Loucy (cell line): ENCODE measurements around the gene MRAP.
A peak's percentile ranks its signal among the peaks of the same experiment; 100 is the strongest.
"Not testable (repeated sequence)": the region's sequence is repeated elsewhere in the genome, so short reads cannot be mapped to it uniquely, and the experiment has no call there.

ENCODE experiments used
- H2AFZ ChIP-seq: fragments of 200-600 bp; sonication (generic); 2 replicates; pipeline ENCODE4 v1.6.0; 2016; ENCODE audit warnings: antibody characterized with exemption, mild to moderate bottlenecking, low read length, moderate library complexity
- H3F3A ChIP-seq: fragments of 200-600 bp; 2 replicates; pipeline ENCODE4 v1.6.0; 2016; ENCODE audit warnings: antibody characterized with exemption, low read depth, mild to moderate bottlenecking
- H3K27me3 ChIP-seq: fragments of 200-600 bp; sonication (generic); 2 replicates; pipeline ENCODE4 v1.6.1; 2014; ENCODE audit warnings: low read length, mild to moderate bottlenecking; ENCODE audit not compliant: insufficient read depth, poor library complexity, severe bottlenecking
- H3K36me3 ChIP-seq: fragments of 200-600 bp; sonication (generic); 2 replicates; pipeline ENCODE4 v1.6.1; 2016; ENCODE audit warnings: low read length; ENCODE audit not compliant: insufficient read depth
- H3K4me1 ChIP-seq: fragments of 200-600 bp; sonication (generic); 2 replicates; pipeline ENCODE4 v1.5.1; 2014; ENCODE audit warnings: low read length, mild to moderate bottlenecking; ENCODE audit not compliant: insufficient read depth, poor library complexity, severe bottlenecking
- H3K4me2 ChIP-seq: fragments of 200-600 bp; sonication (generic); 2 replicates; pipeline ENCODE4 v1.6.0; 2014; ENCODE audit warnings: antibody characterized with exemption, low read length, low read depth, mild to moderate bottlenecking; ENCODE audit not compliant: poor library complexity, severe bottlenecking
- H3K4me3 ChIP-seq: fragments of 200-600 bp; sonication (generic); 2 replicates; pipeline ENCODE4 v1.5.1; 2014; ENCODE audit warnings: low read length, mild to moderate bottlenecking, mixed read lengths; ENCODE audit not compliant: poor library complexity, severe bottlenecking
- H3K79me2 ChIP-seq: fragments of 200-600 bp; sonication (generic); 2 replicates; pipeline ENCODE4 v1.6.1; 2014; ENCODE audit warnings: low read length; ENCODE audit not compliant: insufficient read depth
- H3K9ac ChIP-seq: fragments of 200-600 bp; sonication (generic); 2 replicates; pipeline ENCODE4 v1.6.0; 2014; ENCODE audit warnings: mild to moderate bottlenecking, low read depth, low read length, moderate library complexity; ENCODE audit not compliant: poor library complexity, severe bottlenecking
- H3K9me2 ChIP-seq: fragments of 200-600 bp; sonication (generic); replicated peaks from 2 replicates; pipeline ENCODE4 v1.6.1; 2016; ENCODE audit warnings: low read depth, low read length, mixed read lengths
- H3K9me3 ChIP-seq: fragments of 200-600 bp; sonication (generic); 2 replicates; pipeline ENCODE4 v1.6.1; 2014; ENCODE audit warnings: mild to moderate bottlenecking, antibody characterized with exemption, low read length, low read depth; ENCODE audit not compliant: insufficient read depth
- H4K20me1 ChIP-seq: fragments of 200-600 bp; sonication (generic); 2 replicates; pipeline ENCODE4 v1.6.0; 2014; ENCODE audit warnings: antibody characterized with exemption, low read length, mild to moderate bottlenecking; ENCODE audit not compliant: insufficient read depth, poor library complexity, severe bottlenecking
- CTCF ChIP-seq: fragments of 200-600 bp; sonication (generic); conservative IDR thresholded peaks from 2 replicates; pipeline ENCODE4 v1.5.1; 2014; ENCODE audit warnings: mild to moderate bottlenecking, antibody characterized with exemption, low read length
- EZH2phosphoT487 ChIP-seq: fragments of 200-600 bp; IDR thresholded peaks from 2 replicates; pipeline ENCODE4 v1.6.1; 2018; ENCODE audit warnings: antibody characterized with exemption, mild to moderate bottlenecking, moderate library complexity, borderline replicate concordance

The MRAP gene

GRCh38 chr21:32257962-32258785, 40.5 kb upstream of the MRAP start:
- no peak overlapping the region for H3K4me2 ChIP-seq
- TF ChIP-seq CTCF: peak; percentile 72
- TF ChIP-seq EZH2phosphoT487: no peak
- H4K20me1 ChIP-seq: no peaks in the 10 kb centered on the region
- no peaks in the 10 kb centered on the region for H3K36me3 ChIP-seq
- no peaks in the 10 kb centered on the region for H3K27me3 ChIP-seq
- no peaks in the 10 kb centered on the region for H3K9me3 ChIP-seq
- H2AFZ ChIP-seq: no peak overlapping the region
- no peaks in the 10 kb centered on the region for H3K79me2 ChIP-seq
- H3K4me1 ChIP-seq: no peaks in the 10 kb centered on the region
- H3K4me3 ChIP-seq: no peak overlapping the region
- no peaks in the 10 kb centered on the region for H3F3A ChIP-seq
- no peak overlapping the region for H3K9ac ChIP-seq
- H3K9me2 ChIP-seq: no peaks in the 10 kb centered on the region

DNA sequence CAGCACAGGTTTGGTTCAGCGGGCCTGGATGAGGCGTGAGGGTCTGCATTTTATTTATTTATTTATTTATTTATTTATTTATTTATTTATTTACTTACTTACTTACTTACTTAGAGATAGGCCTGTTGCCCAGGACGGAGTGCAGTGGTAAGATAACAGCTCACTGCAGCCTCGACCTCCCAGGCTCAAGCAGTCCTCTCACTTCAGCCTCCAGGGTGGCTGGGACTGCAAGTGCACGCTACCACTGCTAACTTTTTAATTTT, 39.9 kb upstream of the MRAP start:
- not testable (repeated sequence) for H3K4me3 ChIP-seq, H3K4me1 ChIP-seq, H3K4me2 ChIP-seq, H3K9ac ChIP-seq, H2AFZ ChIP-seq, H3K9me3 ChIP-seq, H3K79me2 ChIP-seq, H3K27me3 ChIP-seq, H3K9me2 ChIP-seq, H3K36me3 ChIP-seq, H4K20me1 ChIP-seq, H3F3A ChIP-seq

- H3K27me3 ChIP-seq: no peaks in the 10 kb centered on the region
- H3K4me1 ChIP-seq: no peaks in the 10 kb centered on the region
- no peak overlapping the region for H3K4me3 ChIP-seq
- H3K79me2 ChIP-seq: no peaks in the 10 kb centered on the region
- no peaks in the 10 kb centered on the region for H3K9me3 ChIP-seq
- H3K9ac ChIP-seq: no peak overlapping the region
- TF ChIP-seq CTCF (no peak), EZH2phosphoT487 (no peak)
- no peaks in the 10 kb centered on the region for H4K20me1 ChIP-seq
- no peak overlapping the region for H2AFZ ChIP-seq
- no peaks in the 10 kb centered on the region for H3K9me2 ChIP-seq
- no peaks in the 10 kb centered on the region for H3K36me3 ChIP-seq
- no peaks in the 10 kb centered on the region for H3F3A ChIP-seq
- no peak overlapping the region for H3K4me2 ChIP-seq
Observed at GRCh38 chr21:32260130-32260529, 38.5 kb upstream of the MRAP start.

DNA sequence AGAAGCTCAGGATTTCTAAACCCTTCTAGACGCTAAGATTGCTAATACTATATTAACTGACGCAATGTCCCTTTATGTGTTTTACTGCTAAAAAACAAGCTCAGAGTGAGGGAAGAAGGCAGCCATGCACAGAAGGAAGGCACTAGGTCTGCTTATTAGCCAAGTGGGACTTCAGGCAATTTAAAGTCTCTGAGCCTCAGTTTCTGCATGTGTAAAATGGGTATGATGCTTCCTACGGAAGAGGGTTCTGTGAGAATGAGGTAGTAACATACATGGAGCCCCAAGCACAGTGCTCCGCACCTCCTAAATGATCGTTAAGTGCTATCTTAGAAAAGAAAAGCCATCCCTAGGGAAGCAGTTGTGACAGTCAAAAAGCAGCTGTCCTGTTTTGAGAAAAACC, 36.7 kb upstream of the MRAP start:
- no peaks in the 10 kb centered on the region for H3K79me2 ChIP-seq
- no peaks in the 10 kb centered on the region for H3K9me2 ChIP-seq
- no peak overlapping the region for H3K4me2 ChIP-seq
- peaks cover 3% of the 10 kb centered on the region; the same call in 1 of the 2 replicates for H3K36me3 ChIP-seq
- H2AFZ ChIP-seq: no peak overlapping the region
- no peaks in the 10 kb centered on the region for H3K9me3 ChIP-seq
- no peak for TF ChIP-seq EZH2phosphoT487
- no peak for TF ChIP-seq CTCF
- no peak overlapping the region for H3K4me3 ChIP-seq
- H3K9ac ChIP-seq: no peak overlapping the region
- no peaks in the 10 kb centered on the region for H3K27me3 ChIP-seq
- H4K20me1 ChIP-seq: no peaks in the 10 kb centered on the region
- no peaks in the 10 kb centered on the region for H3F3A ChIP-seq
- no peaks in the 10 kb centered on the region for H3K4me1 ChIP-seq

- not testable (repeated sequence) for H3K27me3 ChIP-seq, H3K9me3 ChIP-seq, H4K20me1 ChIP-seq, H3F3A ChIP-seq, H3K4me2 ChIP-seq, H2AFZ ChIP-seq, H3K9ac ChIP-seq, H3K4me1 ChIP-seq, H3K79me2 ChIP-seq, H3K9me2 ChIP-seq, H3K4me3 ChIP-seq
- peaks cover 33% of the 10 kb centered on the region; the same call in 1 of the 2 replicates for H3K36me3 ChIP-seq
Observed at GRCh38 chr21:32265321-32265720, 33.3 kb upstream of the MRAP start.
